PC-9 (cell line): ENCODE data around the gene UST.

ENCODE experiments used
- EZH2 ChIP-seq: fragments of 200-600 bp; sonication (generic); IDR thresholded peaks from 2 replicates; pipeline ENCODE4 v1.8.0; 2017; ENCODE audit warnings: antibody characterized with exemption, low read depth
- TF ChIP-seq, protein P1 (sequence below): fragments of 200-600 bp; sonication (generic); conservative IDR thresholded peaks from 2 replicates; pipeline ENCODE4 v1.6.1; 2017; ENCODE audit warnings: mixed run types, antibody characterized with exemption, mild to moderate bottlenecking, moderate library complexity

- TF ChIP-seq, protein P1, sequence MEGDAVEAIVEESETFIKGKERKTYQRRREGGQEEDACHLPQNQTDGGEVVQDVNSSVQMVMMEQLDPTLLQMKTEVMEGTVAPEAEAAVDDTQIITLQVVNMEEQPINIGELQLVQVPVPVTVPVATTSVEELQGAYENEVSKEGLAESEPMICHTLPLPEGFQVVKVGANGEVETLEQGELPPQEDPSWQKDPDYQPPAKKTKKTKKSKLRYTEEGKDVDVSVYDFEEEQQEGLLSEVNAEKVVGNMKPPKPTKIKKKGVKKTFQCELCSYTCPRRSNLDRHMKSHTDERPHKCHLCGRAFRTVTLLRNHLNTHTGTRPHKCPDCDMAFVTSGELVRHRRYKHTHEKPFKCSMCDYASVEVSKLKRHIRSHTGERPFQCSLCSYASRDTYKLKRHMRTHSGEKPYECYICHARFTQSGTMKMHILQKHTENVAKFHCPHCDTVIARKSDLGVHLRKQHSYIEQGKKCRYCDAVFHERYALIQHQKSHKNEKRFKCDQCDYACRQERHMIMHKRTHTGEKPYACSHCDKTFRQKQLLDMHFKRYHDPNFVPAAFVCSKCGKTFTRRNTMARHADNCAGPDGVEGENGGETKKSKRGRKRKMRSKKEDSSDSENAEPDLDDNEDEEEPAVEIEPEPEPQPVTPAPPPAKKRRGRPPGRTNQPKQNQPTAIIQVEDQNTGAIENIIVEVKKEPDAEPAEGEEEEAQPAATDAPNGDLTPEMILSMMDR = no peak
- no peak for TF ChIP-seq EZH2
Observed at GRCh38 chr6:148864941-148865340, 118.1 kb downstream of the UST start.
